Stimulated activated CD8-positive, alpha-beta memory T cell treated with anti-CD3 and anti-CD28 coated beads, Interleukin-7, amount 100 ng/mL, for 48 hours (primary cell): ENCODE results near the gene AVEN.

Experiments
- DNase-seq, 2 donors: peaks; one replicate each; pipeline ENCODE4 v3.0.0-alpha.2; 2020; ENCODE audit warnings: low read depth in 1 of 2; ENCODE audit errors: extremely low read depth in 1 of 2

AVEN gene

DNA sequence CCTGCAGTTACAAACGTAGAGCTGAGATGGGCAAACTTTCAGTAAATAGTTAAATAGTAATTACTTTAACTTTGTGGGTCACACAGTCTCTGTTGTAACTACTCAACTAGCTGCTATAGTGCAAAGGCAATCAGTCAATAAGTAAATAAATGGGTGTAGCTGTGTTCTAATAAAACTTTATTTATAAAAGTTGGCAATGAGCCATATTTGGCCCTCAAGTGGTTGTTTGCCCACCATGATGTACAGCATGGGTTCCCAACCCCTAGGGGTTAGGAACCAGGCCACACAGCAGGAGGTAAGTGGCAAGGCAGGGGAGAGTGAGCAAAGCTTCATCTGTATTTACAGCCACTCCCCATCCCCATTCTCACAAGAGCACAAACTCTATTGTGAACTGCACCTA, 115.6 kb downstream of the AVEN start:
- no peak for DNase-seq

DNA sequence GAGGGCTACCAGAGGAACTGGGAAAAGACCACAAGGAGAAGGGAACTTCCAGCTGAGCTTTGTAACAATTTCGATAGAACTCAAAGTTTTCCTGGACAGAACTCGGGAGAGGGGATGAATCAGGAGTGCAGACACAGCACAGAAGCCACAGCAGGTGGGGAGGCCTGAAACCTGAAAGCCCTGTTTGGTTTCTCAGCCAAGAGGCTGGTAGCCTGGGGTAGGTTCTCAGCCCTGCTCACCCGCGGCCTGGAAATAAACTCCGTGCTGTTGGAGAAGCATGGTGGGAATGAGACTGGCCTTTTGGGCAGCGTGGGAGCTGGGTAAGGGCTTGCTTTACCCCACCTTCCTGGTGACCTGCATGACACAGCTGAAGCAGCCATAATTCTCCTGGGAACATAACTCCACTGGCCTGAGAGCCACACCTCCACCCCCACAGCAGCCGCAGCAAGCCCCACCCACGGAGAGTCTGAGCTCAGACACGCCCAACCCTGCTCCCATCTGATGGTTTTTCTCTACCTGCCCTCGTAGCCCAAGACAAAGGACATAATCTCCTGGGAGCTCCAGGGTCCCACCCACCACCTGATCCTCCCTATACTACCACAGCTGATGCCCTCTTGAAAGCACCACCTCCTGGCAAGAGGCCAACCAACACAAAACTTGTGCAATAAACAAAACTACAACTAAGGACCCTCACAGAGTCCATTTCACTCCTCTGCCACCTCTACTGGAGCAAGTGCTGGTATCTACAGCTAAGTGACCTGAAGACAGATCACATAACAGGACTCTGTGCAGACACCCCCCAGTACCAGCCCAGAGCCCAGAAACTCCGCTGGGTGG, 123.2 kb downstream of the AVEN start:
- DNase-seq = no peak

GRCh38 chr15:33913459-33913858, 125.5 kb downstream of the AVEN start:
- DNase-seq = no peak

DNA sequence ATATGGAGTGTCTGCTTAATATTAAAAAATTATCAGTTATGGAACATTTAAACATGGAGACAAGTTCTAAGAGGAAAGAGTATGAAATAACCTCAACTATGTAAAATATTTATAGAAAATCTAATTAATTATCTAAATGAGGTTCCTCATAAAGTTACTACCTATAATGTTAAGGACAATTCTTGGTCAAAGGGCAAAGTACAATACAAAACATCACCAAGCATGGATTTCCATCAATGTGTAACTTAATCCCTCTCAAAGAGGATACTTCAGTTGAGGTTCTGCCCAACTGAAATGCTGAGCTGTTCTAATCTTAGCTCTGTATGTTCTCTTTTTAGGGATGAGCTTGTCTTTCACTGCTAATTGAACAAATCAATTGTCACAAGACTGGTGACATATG, 126.7 kb downstream of the AVEN start:
- no peak for DNase-seq

GRCh38 chr15:33910741-33911140, 128.3 kb downstream of the AVEN start:
- DNase-seq = no peak

GRCh38 chr15:33908406-33908805, 130.6 kb downstream of the AVEN start:
- no peak for DNase-seq

DNA sequence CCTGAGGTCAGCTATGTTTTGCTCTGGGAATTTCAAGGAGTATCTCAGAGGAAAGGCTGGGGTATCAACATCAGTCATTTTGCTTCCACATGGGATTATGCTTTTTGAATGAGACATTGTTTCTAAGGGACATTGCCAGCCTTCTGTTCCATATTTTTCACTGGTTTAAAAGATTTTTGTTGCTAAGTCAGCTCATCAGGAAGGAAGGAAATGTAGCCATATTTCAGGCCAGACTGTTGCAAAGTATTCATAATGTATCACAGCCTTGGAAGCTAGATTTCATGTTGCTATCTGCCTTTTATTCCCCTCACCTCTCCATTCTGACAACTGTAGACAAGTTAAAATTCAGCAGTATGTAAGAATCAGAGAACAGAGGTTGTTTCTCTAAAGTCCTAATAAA, 131.7 kb downstream of the AVEN start:
- DNase-seq = no peak

GRCh38 chr15:33903661-33904060, 135.3 kb downstream of the AVEN start:
- DNase-seq = no peak

DNA sequence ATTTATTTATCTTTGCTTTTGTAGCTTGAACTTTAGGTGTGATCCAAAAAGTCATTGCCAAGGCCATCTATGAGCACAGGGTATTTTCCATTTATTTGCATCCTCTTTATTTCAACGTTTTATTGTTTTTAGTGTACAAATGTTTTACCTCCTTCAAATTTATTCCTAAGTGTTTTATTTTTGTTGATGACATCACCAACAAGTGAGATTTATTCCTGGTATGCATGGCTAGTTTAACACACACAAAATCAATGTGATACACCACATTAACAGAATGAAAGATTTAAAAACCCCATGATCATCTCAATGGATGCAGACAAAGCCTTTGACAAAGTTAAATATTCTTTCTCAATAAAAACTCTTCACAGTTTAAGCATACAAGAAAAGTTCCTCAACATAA, 137.0 kb downstream of the AVEN start:
- no peak for DNase-seq

DNA sequence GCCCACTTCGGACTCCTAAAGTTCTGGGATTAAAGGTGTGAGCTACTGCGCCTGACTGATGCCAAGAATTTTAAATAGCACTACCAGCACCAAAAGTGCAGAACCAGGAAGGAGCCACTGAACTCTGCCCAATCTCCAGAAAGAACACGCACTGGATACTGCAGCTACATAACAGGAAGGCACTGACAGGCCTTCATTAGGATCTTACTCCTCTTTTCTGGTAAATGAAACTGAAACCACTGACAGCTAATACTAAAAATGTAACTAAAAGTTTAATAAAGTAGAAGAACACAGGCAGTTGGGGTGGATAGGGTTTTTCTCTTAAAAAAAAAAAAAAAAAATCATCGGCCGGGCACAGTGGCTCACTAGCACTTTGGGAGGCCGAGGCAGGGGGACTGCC, 144.8 kb downstream of the AVEN start:
- no peak for DNase-seq

DNA sequence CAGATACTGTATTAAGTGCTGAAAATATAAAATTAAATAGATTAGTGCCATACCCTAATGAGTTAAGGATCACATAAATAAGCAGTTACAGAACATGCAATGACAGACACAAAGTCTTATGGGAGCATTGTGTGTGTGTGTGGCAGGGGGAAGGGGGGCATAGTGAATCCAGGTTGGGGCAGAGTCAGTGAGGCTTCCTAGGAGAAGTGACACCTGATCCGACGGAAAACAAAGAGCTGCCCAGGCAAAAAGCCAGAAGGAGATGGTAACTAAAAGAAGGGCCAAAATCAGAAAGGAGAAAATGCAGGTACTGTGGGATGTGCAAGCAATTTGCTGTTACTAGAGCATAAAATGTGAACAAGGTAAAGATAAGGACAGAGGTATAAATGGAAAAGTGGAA, 150.8 kb downstream of the AVEN start:
- no peak for DNase-seq

- no peak for DNase-seq
These were observed 156.1 kb downstream of the AVEN start for GRCh38 chr15:33882921-33883320.

DNA sequence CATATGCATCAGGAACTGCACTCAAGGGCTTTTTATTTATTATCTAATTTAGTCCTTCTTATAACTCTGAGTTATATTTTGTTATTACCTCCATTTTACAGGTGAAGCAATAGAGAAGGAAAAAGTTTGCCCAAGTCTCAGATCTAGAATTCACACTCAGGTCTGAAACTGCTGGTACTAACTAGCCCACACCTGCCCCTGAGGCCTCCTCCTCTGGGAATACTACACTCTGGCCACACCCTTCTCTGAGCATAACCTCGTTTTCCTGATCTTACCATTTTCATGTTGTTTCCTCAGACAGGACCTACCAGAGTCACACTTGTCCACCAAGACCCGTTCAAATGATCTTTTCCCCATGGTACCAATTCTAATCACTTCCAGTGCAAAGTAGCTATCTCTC, 164.8 kb downstream of the AVEN start:
- no peak for DNase-seq

GRCh38 chr15:33872416-33873106, 166.4 kb downstream of the AVEN start:
- DNase-seq = no peak

GRCh38 chr15:33871980-33872379, 167.0 kb downstream of the AVEN start:
- no peak for DNase-seq

- no peak for DNase-seq
These were observed 172.8 kb downstream of the AVEN start for GRCh38 chr15:33866101-33866737.

DNA sequence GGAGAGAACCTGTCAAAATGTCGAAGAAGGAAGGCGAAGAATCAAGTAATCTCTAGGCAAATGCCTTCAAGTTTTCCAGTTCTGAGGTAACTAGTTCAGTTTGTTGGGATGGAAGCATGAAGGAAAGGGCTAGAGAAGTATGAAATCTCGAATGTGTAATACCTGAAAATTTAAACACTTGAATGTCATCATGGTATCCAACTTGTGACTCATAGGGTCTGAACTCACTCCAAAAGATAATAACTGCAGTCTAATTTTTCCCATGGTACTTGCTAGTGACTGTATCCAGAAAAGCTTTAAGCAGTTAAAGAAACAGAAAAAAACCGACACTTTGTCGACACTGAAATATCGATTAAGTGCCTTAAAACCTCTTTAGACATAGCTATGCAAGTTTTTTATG, 173.6 kb downstream of the AVEN start:
- DNase-seq = no peak

DNA sequence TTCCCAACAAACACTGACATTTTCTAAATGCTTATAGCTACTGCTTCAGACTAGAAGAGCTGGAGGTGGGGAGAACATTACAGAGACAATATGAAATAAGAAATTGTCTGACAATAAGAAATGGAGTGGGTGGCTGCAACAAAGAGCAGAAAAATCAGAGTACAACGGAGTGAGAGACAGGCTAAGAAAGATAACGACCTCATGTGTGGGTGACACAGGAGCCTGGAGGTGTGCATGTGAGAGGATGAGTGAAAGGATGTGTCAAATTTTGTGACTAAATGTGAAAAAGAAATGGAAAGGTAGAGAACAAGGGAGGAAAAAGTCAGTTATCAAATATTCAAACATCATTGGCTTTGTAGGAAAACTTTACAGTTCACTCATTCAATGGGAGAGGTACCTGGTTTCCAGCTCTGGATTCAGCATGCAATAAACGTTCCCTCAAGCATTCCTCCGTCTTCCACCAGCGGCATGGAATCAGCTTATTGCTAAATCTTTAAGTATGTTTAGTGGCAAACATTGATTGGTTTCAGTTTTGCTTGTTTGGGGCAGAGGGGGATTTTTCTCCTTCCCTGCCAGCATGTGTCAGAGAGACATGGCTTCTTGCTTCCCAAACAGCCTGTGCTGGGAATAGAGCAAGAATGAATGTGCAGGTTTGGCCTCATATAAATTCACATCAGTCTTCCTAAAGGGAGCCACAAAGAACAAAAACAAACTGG, 174.5 kb downstream of the AVEN start:
- DNase-seq = no peak

DNA sequence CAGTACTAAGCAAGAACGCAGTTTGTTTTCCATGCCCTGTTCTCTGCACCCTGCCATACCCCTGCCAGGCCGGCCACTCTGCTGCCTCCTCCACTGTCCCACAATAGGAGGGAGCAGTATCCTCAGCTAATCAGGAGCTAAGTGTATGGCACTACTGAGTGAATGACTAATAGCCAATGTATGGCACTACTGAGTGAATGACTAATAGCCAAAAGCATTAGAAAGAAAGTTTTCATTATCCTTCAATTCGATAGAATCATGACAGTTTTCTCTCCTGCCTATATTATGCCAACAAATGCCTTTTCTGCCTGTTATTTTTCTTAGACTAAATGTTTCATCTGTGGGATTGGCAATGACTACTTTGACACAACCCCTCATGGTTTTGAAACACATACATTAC, 178.2 kb downstream of the AVEN start:
- no peak for DNase-seq

DNA sequence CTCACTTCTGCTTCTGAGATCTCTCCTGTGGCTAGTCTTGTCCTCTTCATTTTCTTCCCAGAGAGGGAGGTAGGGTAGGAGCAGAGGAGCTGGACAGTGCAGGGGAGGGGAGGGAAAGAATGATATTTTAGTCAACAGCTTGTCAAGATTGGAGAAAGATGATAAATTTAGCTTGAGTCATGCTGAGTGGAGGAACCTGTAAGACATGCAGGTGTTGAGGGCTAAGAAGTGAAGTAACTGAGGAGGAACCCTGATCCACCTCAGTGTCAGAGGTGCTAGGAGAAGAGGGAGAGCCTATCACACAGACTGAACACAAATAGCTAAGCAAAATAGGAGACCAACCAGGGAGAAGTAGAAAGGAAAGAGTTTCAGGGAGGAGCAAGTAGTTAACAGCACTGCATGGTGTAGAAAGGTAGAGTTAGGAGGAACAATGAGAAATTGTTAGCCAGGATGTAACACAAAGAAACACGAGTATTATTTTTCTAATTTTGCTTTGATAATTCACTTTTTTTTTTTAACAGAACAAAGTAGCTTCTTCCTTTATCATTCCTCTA, 178.9 kb downstream of the AVEN start:
- DNase-seq = no peak

- no peak for DNase-seq
These were observed 180.2 kb downstream of the AVEN start for GRCh38 chr15:33858836-33859235.
